Caco-2 (cell line): ENCODE measurements around the gene PSMB4. TPM values are rescaled to one million over a fixed set of nuclear protein-coding genes. Genes with fewer than 3 reads are reported as not detected.

Experiments used
- BruUV-seq: library from RNA; stranded (reverse); fragments of 400-500 nt; replicated peaks from 2 replicates; lab custom pipeline; 2021; lab: Mats Ljungman, UMichigan
- CTCF ChIA-PET: fragments of 300-600 bp; sonication (Branson Sonifier 250); formaldehyde crosslinking; loops from one replicate; lab custom pipeline; 2022; ENCODE audit warnings: antibody characterized with exemption; lab: Charles Lee
- POLR2A ChIA-PET: fragments of 300-600 bp; sonication (Branson Sonifier 250); formaldehyde crosslinking; loops from one replicate; lab custom pipeline; 2022; ENCODE audit warnings: antibody characterized with exemption; lab: Charles Lee
- DNase-seq, 2 experiments: peaks; one replicate each; pipeline versions ENCODE4 v3.0.0 to v3.0.0-alpha.2; 2020 to 2022
- H3K27me3 ChIP-seq: replicated peaks from 2 replicates; pipeline ENCODE4 v1.6.0; 2011; ENCODE audit warnings: low read length; ENCODE audit not compliant: control insufficient read depth, insufficient read depth
- H3K36me3 ChIP-seq: 2 replicates; pipeline ENCODE4 v1.5.1; 2011; ENCODE audit warnings: low read length; ENCODE audit not compliant: control insufficient read depth, insufficient read depth
- H3K4me1 ChIP-seq: fragments of 250-450 bp; sonication (Bioruptor Pico); 2 replicates; pipeline ENCODE4 v1.5.1; 2020; ENCODE audit warnings: mild to moderate bottlenecking
- H3K4me3 ChIP-seq: 2 replicates; pipeline ENCODE4 v1.5.1; 2011; ENCODE audit warnings: low read depth, mild to moderate bottlenecking, control low read depth, low read length
- H3K9me3 ChIP-seq: fragments of 250-450 bp; sonication (Bioruptor Pico); 2 replicates; pipeline ENCODE4 v1.5.1; 2020; ENCODE audit warnings: mild to moderate bottlenecking, moderate library complexity
- H3K27ac Mint-ChIP-seq: one replicate; pipeline ENCODE4 v1.8.0; 2022; ENCODE audit warnings: mixed read lengths; ENCODE audit not compliant: unreplicated experiment
- H3K27me3 Mint-ChIP-seq: one replicate; pipeline ENCODE4 v1.8.0; 2022; ENCODE audit warnings: mixed read lengths; ENCODE audit not compliant: insufficient read depth, unreplicated experiment
- H3K36me3 Mint-ChIP-seq: one replicate; pipeline ENCODE4 v1.8.0; 2022; ENCODE audit warnings: mild to moderate bottlenecking, mixed read lengths; ENCODE audit not compliant: insufficient read depth, unreplicated experiment
- H3K4me1 Mint-ChIP-seq: one replicate; pipeline ENCODE4 v1.8.0; 2022; ENCODE audit warnings: low read depth, mixed read lengths; ENCODE audit not compliant: unreplicated experiment
- H3K4me3 Mint-ChIP-seq: one replicate; pipeline ENCODE4 v1.8.0; 2022; ENCODE audit warnings: mild to moderate bottlenecking, moderate library complexity, mixed read lengths; ENCODE audit not compliant: unreplicated experiment
- H3K9me3 Mint-ChIP-seq: one replicate; pipeline ENCODE4 v1.8.0; 2022; ENCODE audit warnings: mixed read lengths; ENCODE audit not compliant: unreplicated experiment
- intact Hi-C: fragments of 100-400 bp; cut with micrococcal nuclease; formaldehyde crosslinking; loops from one replicate; pipeline ENCODE4 v1.10.0; 2022; ENCODE audit not compliant: unreplicated experiment
- total RNA-seq: library from RNA; stranded (reverse); gene quantifications from 2 replicates; pipeline ENCODE4 v1.2.3, GENCODE V29; 2022
- TF ChIP-seq, protein P1 (sequence below), 2 experiments: fragments of 200-600 bp in 1 of 2; IDR thresholded peaks; 1 replicate in 1 of 2; 2 replicates in 1 of 2; pipeline versions ENCODE4 v1.5.1 to v1.8.0; 2011 to 2022; ENCODE audit warnings: antibody characterized with exemption in 1 of 2, control low read depth in 1 of 2, inconsistent platforms in 1 of 2, low read depth in 1 of 2, low read length in 1 of 2, mild to moderate bottlenecking in 1 of 2, moderate library complexity in 1 of 2; ENCODE audit not compliant: insufficient read depth in 1 of 2, severe bottlenecking in 1 of 2, unreplicated experiment in 1 of 2

PSMB4 gene
- total RNA-seq, 1 experiment from 2014 or later = 330 TPM

DNA sequence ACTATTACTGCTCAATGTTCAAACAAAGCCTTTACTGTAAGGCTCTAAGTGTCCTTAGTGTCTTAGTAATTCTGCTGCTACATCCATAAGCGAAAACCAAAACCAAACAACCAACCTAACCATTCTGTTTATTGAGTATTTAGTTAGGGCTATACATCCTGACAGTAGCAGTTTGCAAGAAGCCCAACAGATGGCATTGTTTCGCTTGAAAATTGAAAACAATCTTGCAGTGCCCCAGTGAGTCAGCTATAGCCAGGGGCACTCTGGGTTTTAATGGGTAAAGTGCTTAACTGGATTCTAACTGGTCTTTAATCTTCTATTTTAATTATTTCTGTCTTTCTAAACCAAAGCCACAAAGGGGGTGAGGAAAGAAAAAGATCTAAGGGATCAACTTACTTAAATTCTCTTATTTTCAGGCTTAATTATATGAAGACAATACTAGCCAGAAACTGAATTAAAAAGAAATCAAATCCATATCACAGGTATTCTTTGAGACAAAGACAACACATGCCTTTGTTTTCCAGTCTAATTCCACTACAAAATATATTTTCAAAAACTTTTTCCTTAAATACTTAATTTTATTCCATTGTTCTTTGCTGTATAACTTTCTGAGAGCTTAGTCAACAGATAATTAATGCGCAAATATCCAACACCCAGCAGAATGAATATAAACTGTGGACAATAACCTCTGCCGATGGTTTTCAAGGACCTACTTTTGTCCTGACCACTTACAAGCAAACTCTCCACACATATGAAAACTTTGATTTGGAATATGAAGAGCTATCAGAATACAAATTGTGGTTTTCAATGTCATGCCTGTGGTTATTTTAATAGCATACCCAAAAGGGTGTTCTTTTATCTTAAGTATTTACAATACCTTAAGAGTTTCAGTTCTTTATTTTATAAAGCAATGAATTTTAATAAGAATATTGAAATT lies 44.7 kb downstream of the PSMB4 start:
- intact Hi-C loops = loop anchor here (2.0 to 10.0 kb wide), 3 partner anchors 67 to 293 kb away; partner anchors contain the start of gene CGN
- no TSS peak for BruUV-seq
- POLR2A ChIA-PET = interaction anchor here (1.1 kb wide), 1 partner anchor 96 kb away, joined by 6 read pairs; the partner anchor contains the start of gene TUFT1
- Mint-ChIP-seq H3K27ac (peak overlapping the region; percentile 70), H3K4me1 (peaks cover 6% of the 10 kb centered on the region), H3K4me3 (no peak overlapping the region), H3K36me3 (peaks cover 23% of the 10 kb centered on the region), H3K27me3 (no peaks in the 10 kb centered on the region), H3K9me3 (no peaks in the 10 kb centered on the region)
- TF ChIP-seq, protein P1, sequence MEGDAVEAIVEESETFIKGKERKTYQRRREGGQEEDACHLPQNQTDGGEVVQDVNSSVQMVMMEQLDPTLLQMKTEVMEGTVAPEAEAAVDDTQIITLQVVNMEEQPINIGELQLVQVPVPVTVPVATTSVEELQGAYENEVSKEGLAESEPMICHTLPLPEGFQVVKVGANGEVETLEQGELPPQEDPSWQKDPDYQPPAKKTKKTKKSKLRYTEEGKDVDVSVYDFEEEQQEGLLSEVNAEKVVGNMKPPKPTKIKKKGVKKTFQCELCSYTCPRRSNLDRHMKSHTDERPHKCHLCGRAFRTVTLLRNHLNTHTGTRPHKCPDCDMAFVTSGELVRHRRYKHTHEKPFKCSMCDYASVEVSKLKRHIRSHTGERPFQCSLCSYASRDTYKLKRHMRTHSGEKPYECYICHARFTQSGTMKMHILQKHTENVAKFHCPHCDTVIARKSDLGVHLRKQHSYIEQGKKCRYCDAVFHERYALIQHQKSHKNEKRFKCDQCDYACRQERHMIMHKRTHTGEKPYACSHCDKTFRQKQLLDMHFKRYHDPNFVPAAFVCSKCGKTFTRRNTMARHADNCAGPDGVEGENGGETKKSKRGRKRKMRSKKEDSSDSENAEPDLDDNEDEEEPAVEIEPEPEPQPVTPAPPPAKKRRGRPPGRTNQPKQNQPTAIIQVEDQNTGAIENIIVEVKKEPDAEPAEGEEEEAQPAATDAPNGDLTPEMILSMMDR (IDR thresholded peaks at IDR 0.05; ENCODE audit: insufficient read depth in 1 of 2, low read depth in 1 of 2, low read length in 1 of 2, severe bottlenecking in 1 of 2, unreplicated experiment in 1 of 2) = peak; percentile 75 to 82
- H3K4me3 ChIP-seq = no peak overlapping the region
- CTCF ChIA-PET = interaction anchor here (0.6 to 1.1 kb wide), 5 partner anchors 30 to 96 kb away, joined by 3 to 4 read pairs (median 3); partner anchors contain the start of genes CGN and TUFT1
- peaks cover 3% of the 10 kb centered on the region for H3K36me3 ChIP-seq
- DNase-seq = peak; percentile 74 to 80
- no peaks in the 10 kb centered on the region for H3K9me3 ChIP-seq
- H3K27me3 ChIP-seq = no peaks in the 10 kb centered on the region
- H3K4me1 ChIP-seq = peaks cover 5% of the 10 kb centered on the region; the same call in 1 of the 2 replicates

DNA sequence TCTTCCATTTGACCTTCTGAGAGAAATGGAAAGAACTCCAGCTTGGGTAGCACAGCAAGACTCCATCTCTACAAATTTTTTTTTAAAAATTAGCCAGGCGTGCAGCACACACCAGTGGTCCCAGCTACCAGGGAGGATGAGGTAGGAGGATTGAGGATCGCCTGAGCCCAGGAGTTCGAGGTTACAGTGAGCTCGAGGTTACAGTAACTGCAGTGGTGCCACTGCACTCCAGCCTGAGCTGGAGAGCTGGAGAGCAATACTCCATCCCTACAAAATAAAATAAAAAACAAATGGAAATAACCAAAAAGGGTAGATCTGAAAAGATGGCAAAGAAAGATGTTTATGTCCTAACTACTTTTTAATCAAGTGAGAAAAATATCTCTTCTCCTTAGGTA lies 45.4 kb downstream of the PSMB4 start:
- TF ChIP-seq, protein P1 (IDR thresholded peaks at IDR 0.05; ENCODE audit: insufficient read depth in 1 of 2, low read depth in 1 of 2, low read length in 1 of 2, severe bottlenecking in 1 of 2, unreplicated experiment in 1 of 2) = no peak
- no peaks in the 10 kb centered on the region for H3K9me3 ChIP-seq
- no peaks in the 10 kb centered on the region for H3K27me3 Mint-ChIP-seq
- H3K4me3 Mint-ChIP-seq = no peak overlapping the region
- ChIA-PET CTCF (interaction anchor here (1.1 kb wide), 1 partner anchor 95 kb away, joined by 4 read pairs; the partner anchor contains the start of gene TUFT1), POLR2A (interaction anchor here (1.1 kb wide), 1 partner anchor 95 kb away, joined by 6 read pairs; the partner anchor contains the start of gene TUFT1)
- peaks cover 5% of the 10 kb centered on the region; the same call in 1 of the 2 replicates for H3K4me1 ChIP-seq
- peaks cover 6% of the 10 kb centered on the region for H3K4me1 Mint-ChIP-seq
- H3K9me3 Mint-ChIP-seq = no peaks in the 10 kb centered on the region
- DNase-seq = no peak
- peak overlapping the region; percentile 70 for H3K27ac Mint-ChIP-seq
- peaks cover 24% of the 10 kb centered on the region for H3K36me3 Mint-ChIP-seq
- no peaks in the 10 kb centered on the region for H3K27me3 ChIP-seq
- H3K4me3 ChIP-seq = no peak overlapping the region
- BruUV-seq = no TSS peak
- peaks cover 3% of the 10 kb centered on the region for H3K36me3 ChIP-seq
- intact Hi-C loops = loop anchor here (2.0 to 10.0 kb wide), 3 partner anchors 66 to 293 kb away; partner anchors contain the start of gene CGN

DNA sequence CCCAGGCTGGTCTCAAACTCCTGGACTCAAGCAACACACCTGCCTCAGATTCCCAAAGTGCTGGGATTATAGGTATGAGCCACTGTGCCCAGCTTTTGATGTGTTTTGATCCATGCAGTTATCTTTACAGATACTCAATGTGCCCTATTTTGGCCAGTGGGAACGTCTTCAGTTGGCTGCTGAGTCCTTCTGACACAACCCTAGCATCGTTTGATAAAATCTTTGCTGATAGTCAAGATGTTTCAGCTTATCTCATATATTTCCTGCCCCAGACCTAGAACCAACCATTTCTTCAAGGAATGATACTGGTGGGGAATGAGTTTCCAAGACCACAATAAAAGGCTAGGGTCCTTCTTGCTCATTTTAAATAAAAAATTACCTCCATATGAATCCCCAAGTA lies 48.3 kb downstream of the PSMB4 start:
- Mint-ChIP-seq H3K4me1 (peaks cover 6% of the 10 kb centered on the region), H3K4me3 (no peak overlapping the region), H3K27ac (no peak overlapping the region), H3K36me3 (peaks cover 24% of the 10 kb centered on the region), H3K9me3 (no peaks in the 10 kb centered on the region), H3K27me3 (no peaks in the 10 kb centered on the region)
- no TSS peak for BruUV-seq
- no peak for DNase-seq
- Histone ChIP-seq H3K27me3 (no peaks in the 10 kb centered on the region), H3K4me1 (peaks cover 5% of the 10 kb centered on the region; the same call in 1 of the 2 replicates), H3K4me3 (no peak overlapping the region), H3K36me3 (no peaks in the 10 kb centered on the region), H3K9me3 (no peaks in the 10 kb centered on the region)
- POLR2A ChIA-PET = interaction anchor here (0.5 kb wide), 1 partner anchor 11 kb away, joined by 3 read pairs; the partner anchor contains the start of gene POGZ
- TF ChIP-seq, protein P1 (IDR thresholded peaks at IDR 0.05; ENCODE audit: insufficient read depth in 1 of 2, low read depth in 1 of 2, low read length in 1 of 2, severe bottlenecking in 1 of 2, unreplicated experiment in 1 of 2) = no peak
- intact Hi-C loops = loop anchor here (10.0 kb wide), 1 partner anchor 237 kb away; no protein-coding TSS in a partner anchor
- CTCF ChIA-PET = no interaction called here
